Measurements from ENCODE around the gene KCNIP3.

Gene KCNIP3

DNA sequence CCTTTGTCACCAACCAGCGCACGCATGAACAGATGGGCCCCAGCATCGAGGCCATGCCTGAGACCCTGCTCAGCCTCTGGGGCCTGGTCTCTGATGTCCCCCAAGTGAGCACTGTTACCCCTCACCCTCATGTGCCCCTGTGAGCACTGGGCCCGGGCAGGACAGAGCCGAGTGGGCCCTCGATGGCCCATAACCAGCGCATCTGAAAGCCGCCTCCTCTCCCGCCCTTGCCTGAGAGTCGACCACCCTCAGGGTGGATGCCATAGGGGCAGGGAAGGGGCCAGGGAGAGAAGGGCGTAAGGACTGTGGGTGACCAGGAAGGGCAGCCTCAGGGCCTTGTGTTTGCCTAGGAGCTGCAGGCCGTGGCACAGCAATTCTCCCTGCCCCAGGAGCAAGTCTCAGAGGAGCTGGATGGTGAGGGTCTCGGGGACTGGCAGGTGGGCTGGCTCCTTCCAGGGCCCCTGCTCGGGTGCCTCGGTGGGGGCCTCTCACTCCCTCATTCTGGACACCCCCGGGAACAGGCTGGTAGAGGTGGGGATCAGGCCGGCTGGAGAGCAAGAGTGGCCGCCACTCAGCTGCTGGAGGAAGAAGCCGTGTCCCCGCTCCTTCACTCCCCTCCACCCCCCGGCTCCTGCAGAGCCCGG, 20.8 kb upstream of the KCNIP3 start:
- TF ChIP-seq EZH2phosphoT487 (IDR thresholded peaks at IDR 0.05; ENCODE audit: low read depth), result no peak
- TF ChIP-seq, protein P1, sequence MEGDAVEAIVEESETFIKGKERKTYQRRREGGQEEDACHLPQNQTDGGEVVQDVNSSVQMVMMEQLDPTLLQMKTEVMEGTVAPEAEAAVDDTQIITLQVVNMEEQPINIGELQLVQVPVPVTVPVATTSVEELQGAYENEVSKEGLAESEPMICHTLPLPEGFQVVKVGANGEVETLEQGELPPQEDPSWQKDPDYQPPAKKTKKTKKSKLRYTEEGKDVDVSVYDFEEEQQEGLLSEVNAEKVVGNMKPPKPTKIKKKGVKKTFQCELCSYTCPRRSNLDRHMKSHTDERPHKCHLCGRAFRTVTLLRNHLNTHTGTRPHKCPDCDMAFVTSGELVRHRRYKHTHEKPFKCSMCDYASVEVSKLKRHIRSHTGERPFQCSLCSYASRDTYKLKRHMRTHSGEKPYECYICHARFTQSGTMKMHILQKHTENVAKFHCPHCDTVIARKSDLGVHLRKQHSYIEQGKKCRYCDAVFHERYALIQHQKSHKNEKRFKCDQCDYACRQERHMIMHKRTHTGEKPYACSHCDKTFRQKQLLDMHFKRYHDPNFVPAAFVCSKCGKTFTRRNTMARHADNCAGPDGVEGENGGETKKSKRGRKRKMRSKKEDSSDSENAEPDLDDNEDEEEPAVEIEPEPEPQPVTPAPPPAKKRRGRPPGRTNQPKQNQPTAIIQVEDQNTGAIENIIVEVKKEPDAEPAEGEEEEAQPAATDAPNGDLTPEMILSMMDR (IDR thresholded peaks at IDR 0.05; ENCODE audit: low read depth, low read length), result no peak

GRCh38 chr2:95276888-95277245, 20.3 kb upstream of the KCNIP3 start:
- no peak overlapping the region for H3K27ac ChIP-seq (ENCODE audit: low read length)
- TF ChIP-seq, protein P1 (IDR thresholded peaks at IDR 0.05; ENCODE audit: low read depth, low read length), result no peak
- TF ChIP-seq EZH2phosphoT487 (IDR thresholded peaks at IDR 0.05; ENCODE audit: low read depth), result no peak
- H4K20me1 ChIP-seq (ENCODE audit: insufficient read depth, low read length), result no peaks in the 10 kb centered on the region
- no peak overlapping the region for H3K9ac ChIP-seq (ENCODE audit: low read length)
- no peaks in the 10 kb centered on the region for H3K4me1 ChIP-seq (ENCODE audit: low read length)
- no peak overlapping the region for H3K4me3 ChIP-seq (ENCODE audit: low read length)
- no peaks in the 10 kb centered on the region for H3K79me2 ChIP-seq (ENCODE audit: low read length)
- no peak overlapping the region for H2AFZ ChIP-seq (ENCODE audit: low read depth, low read length)
- H3K4me2 ChIP-seq (ENCODE audit: low read length), result no peak overlapping the region
- no peaks in the 10 kb centered on the region for H3K36me3 ChIP-seq (replicated peaks; ENCODE audit: low read depth, low read length)
- H3K9me3 ChIP-seq (ENCODE audit: insufficient read depth, low read length), result no peaks in the 10 kb centered on the region
- no peaks in the 10 kb centered on the region for H3K27me3 ChIP-seq (ENCODE audit: low read depth, low read length)

More for the DNA sequence above, 20.8 kb upstream of the KCNIP3 start:
- Histone ChIP-seq H2AFZ (ENCODE audit: low read depth, low read length) (no peak overlapping the region), H3K4me3 (ENCODE audit: low read length) (no peak overlapping the region), H3K4me1 (ENCODE audit: low read length) (no peaks in the 10 kb centered on the region), H3K27ac (ENCODE audit: low read length) (no peak overlapping the region), H3K9me3 (ENCODE audit: insufficient read depth, low read length) (no peaks in the 10 kb centered on the region), H3K4me2 (ENCODE audit: low read length) (no peak overlapping the region), H3K9ac (ENCODE audit: low read length) (no peak overlapping the region), H3K36me3 (replicated peaks; ENCODE audit: low read depth, low read length) (no peaks in the 10 kb centered on the region), H3K27me3 (ENCODE audit: low read depth, low read length) (no peaks in the 10 kb centered on the region), H4K20me1 (ENCODE audit: insufficient read depth, low read length) (no peaks in the 10 kb centered on the region), H3K79me2 (ENCODE audit: low read length) (no peaks in the 10 kb centered on the region)

DNA sequence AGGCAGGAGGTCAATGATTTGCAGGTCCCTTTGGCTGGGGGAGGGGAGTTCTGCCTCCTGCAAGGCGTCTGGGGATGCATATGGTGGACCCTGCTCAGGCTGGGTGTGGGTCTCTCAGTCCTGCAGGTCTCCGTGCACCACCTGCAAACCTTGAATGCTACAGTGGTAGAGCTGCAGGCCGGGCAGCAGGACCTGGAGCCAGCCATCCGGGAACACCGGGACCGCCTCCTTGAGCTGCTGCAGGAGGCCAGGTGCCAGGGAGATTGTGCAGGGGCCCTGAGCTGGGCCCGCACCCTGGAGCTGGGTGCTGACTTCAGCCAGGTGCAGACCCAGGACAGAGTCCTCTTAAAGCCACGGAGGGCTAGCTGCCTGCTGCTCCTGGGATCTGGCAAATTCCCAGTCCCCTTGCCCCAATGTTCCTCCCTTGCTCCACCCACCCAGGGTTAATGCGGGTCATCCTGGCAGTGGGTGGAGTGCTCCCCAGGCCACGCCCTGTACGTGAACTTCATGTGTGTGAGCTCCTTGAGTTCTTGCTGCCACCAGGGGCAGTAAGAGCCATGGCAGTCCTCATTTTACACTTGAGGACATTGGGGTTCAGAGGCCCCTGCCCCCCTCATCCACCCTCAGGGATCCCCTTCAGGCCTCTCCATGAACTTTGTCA, 19.8 kb upstream of the KCNIP3 start:
- H4K20me1 ChIP-seq (ENCODE audit: insufficient read depth, low read length), result no peaks in the 10 kb centered on the region
- no peaks in the 10 kb centered on the region for H3K27me3 ChIP-seq (ENCODE audit: low read depth, low read length)
- no peak overlapping the region for H3K27ac ChIP-seq (ENCODE audit: low read length)
- H3K36me3 ChIP-seq (replicated peaks; ENCODE audit: low read depth, low read length), result no peaks in the 10 kb centered on the region
- H2AFZ ChIP-seq (ENCODE audit: low read depth, low read length), result no peak overlapping the region
- no peaks in the 10 kb centered on the region for H3K79me2 ChIP-seq (ENCODE audit: low read length)
- no peak overlapping the region for H3K9ac ChIP-seq (ENCODE audit: low read length)
- H3K4me2 ChIP-seq (ENCODE audit: low read length), result no peak overlapping the region
- H3K9me3 ChIP-seq (ENCODE audit: insufficient read depth, low read length), result no peaks in the 10 kb centered on the region
- no peak overlapping the region for H3K4me3 ChIP-seq (ENCODE audit: low read length)
- no peaks in the 10 kb centered on the region for H3K4me1 ChIP-seq (ENCODE audit: low read length)
- TF ChIP-seq, protein P1 (IDR thresholded peaks at IDR 0.05; ENCODE audit: low read depth, low read length), result no peak
- TF ChIP-seq EZH2phosphoT487 (IDR thresholded peaks at IDR 0.05; ENCODE audit: low read depth), result no peak

GRCh38 chr2:95278051-95278471, 19.1 kb upstream of the KCNIP3 start:
- no peak overlapping the region for H3K4me2 ChIP-seq (ENCODE audit: low read length)
- no peaks in the 10 kb centered on the region for H4K20me1 ChIP-seq (ENCODE audit: insufficient read depth, low read length)
- no peaks in the 10 kb centered on the region for H3K4me1 ChIP-seq (ENCODE audit: low read length)
- no peak overlapping the region for H3K9ac ChIP-seq (ENCODE audit: low read length)
- no peak overlapping the region for H3K27ac ChIP-seq (ENCODE audit: low read length)
- H2AFZ ChIP-seq (ENCODE audit: low read depth, low read length), result no peak overlapping the region
- H3K4me3 ChIP-seq (ENCODE audit: low read length), result no peak overlapping the region
- no peaks in the 10 kb centered on the region for H3K27me3 ChIP-seq (ENCODE audit: low read depth, low read length)
- TF ChIP-seq, protein P1 (IDR thresholded peaks at IDR 0.05; ENCODE audit: low read depth, low read length), result no peak
- TF ChIP-seq EZH2phosphoT487 (IDR thresholded peaks at IDR 0.05; ENCODE audit: low read depth), result no peak
- H3K79me2 ChIP-seq (ENCODE audit: low read length), result no peaks in the 10 kb centered on the region
- no peaks in the 10 kb centered on the region for H3K36me3 ChIP-seq (replicated peaks; ENCODE audit: low read depth, low read length)
- no peaks in the 10 kb centered on the region for H3K9me3 ChIP-seq (ENCODE audit: insufficient read depth, low read length)
